ENCODE data around the gene CDKAL1. TPM values are rescaled to one million over a fixed set of nuclear protein-coding genes. Genes with fewer than 3 reads are reported as not detected.
A peak's percentile ranks its signal among the peaks of the same experiment; 100 is the strongest.

Gene CDKAL1
- total RNA-seq, 1 experiment from 2014 or later: 16.1 TPM

DNA sequence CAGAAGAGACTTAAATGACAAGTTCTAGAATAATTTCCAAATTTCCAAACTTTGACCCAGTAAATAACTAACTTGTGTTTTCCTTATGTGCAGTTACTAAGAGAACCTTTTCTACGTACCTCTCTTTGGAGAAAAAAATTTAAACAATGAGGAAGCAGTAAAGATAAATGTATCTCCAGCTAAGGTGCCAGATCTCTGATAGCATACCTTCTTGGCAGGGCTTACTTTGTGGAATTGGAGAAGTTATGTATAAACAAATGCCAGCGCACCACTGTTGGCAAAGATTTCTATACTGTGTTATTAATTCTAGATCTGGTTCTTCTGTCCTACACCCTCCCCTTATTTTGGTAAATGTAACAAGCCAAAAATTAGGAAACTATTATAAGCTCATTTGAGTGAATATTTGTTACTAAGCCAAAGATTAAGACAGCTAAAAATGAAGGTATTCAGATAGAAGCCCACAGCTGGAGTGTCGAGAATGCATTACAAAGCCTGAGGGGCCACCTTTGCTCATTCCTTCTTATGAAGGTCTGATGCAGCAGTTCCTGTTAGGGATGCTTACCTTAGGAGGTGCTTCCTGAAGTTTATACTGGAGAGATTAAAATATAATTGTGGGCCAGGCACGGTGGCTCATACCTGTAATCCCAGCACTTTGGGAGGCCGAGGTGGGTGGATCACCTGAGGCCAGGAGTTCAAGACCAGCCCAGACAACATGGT is 686.2 kb downstream of the CDKAL1 start:
- DNase-seq: peak; percentile 63 to 98
- peaks cover 8% of the 10 kb centered on the region for H3K9me3 ChIP-seq (ENCODE audit: insufficient read depth, low read depth)
- H3F3A ChIP-seq (ENCODE audit: insufficient read depth, low read depth): peaks cover 31% of the 10 kb centered on the region
- POLR2A ChIA-PET (ENCODE audit: unreplicated experiment): interaction anchor here (0.5 to 1.0 kb wide), 7 partner anchors 109 to 1251 kb away, joined by 3 to 10 read pairs (median 3); partner anchors contain the start of gene SOX4
- H4K20me1 ChIP-seq (ENCODE audit: insufficient read depth): no peaks in the 10 kb centered on the region
- intact Hi-C loops (cut with micrococcal nuclease; ENCODE audit: unreplicated experiment): loop anchor here (1.0 to 5.0 kb wide), 8 partner anchors 57 to 1606 kb away; no protein-coding TSS in a partner anchor
- peak overlapping the region; percentile 58 for H3K4me2 ChIP-seq
- no peak overlapping the region for H2AFZ ChIP-seq
- H3K9me2 ChIP-seq (ENCODE audit: insufficient read depth): no peaks in the 10 kb centered on the region
- peak overlapping the region; percentile 95 for H3K27ac ChIP-seq
- CTCF ChIA-PET: interaction anchor here (0.6 to 0.9 kb wide), 2 partner anchors 226 to 369 kb away, joined by 3 read pairs; no protein-coding TSS in a partner anchor
- H3K27me3 ChIP-seq (ENCODE audit: insufficient read depth, low read depth): no peaks in the 10 kb centered on the region
- H3K4me1 ChIP-seq (replicated peaks; ENCODE audit: insufficient read depth): peaks cover 30% of the 10 kb centered on the region
- H3K4me3 ChIP-seq: peak overlapping the region; percentile 28; the same call in 1 of the 2 replicates
- no TSS peak for BruUV-seq (replicated peaks)
- no peaks in the 10 kb centered on the region for H3K79me2 ChIP-seq (ENCODE audit: low read depth)
- TF ChIP-seq EZH2 (IDR thresholded peaks at IDR 0.05; ENCODE audit: low read depth): no peak
- TF ChIP-seq, protein P1, sequence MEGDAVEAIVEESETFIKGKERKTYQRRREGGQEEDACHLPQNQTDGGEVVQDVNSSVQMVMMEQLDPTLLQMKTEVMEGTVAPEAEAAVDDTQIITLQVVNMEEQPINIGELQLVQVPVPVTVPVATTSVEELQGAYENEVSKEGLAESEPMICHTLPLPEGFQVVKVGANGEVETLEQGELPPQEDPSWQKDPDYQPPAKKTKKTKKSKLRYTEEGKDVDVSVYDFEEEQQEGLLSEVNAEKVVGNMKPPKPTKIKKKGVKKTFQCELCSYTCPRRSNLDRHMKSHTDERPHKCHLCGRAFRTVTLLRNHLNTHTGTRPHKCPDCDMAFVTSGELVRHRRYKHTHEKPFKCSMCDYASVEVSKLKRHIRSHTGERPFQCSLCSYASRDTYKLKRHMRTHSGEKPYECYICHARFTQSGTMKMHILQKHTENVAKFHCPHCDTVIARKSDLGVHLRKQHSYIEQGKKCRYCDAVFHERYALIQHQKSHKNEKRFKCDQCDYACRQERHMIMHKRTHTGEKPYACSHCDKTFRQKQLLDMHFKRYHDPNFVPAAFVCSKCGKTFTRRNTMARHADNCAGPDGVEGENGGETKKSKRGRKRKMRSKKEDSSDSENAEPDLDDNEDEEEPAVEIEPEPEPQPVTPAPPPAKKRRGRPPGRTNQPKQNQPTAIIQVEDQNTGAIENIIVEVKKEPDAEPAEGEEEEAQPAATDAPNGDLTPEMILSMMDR (conservative IDR thresholded peaks at IDR 0.05): no peak
- no peaks in the 10 kb centered on the region for H3K36me3 ChIP-seq (ENCODE audit: low read depth)

DNA sequence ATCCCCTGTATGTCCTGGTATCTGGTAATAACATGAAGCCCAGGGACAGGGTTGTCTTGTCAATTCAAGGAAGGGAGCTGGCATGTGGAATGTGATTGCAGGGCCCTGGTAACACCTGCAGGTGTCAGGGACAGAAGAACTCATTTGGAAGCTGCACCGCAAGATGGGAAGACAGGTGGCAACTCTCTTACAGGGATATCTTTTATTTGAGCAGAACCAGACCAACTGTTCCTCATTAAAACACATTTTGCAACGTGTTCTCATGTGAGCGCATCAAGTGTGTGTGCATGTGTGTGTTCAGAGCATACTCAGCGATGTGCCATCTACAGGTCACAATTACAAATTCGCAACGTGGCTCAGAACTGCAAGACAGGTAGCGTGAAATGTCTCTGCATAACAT is 688.4 kb downstream of the CDKAL1 start:
- TF ChIP-seq EZH2 (IDR thresholded peaks at IDR 0.05; ENCODE audit: low read depth): no peak
- TF ChIP-seq, protein P1 (conservative IDR thresholded peaks at IDR 0.05): no peak
- H3F3A ChIP-seq (ENCODE audit: insufficient read depth, low read depth): peaks cover 31% of the 10 kb centered on the region
- ChIA-PET CTCF (interaction anchor here (0.6 kb wide), 1 partner anchor 692 kb away, joined by 4 read pairs; no protein-coding TSS in a partner anchor), POLR2A (ENCODE audit: unreplicated experiment) (no interaction called here)
- no peaks in the 10 kb centered on the region for H3K9me2 ChIP-seq (ENCODE audit: insufficient read depth)
- H3K4me1 ChIP-seq (replicated peaks; ENCODE audit: insufficient read depth): peaks cover 30% of the 10 kb centered on the region
- H3K79me2 ChIP-seq (ENCODE audit: low read depth): no peaks in the 10 kb centered on the region
- no peak overlapping the region for H3K27ac ChIP-seq
- peaks cover 8% of the 10 kb centered on the region for H3K9me3 ChIP-seq (ENCODE audit: insufficient read depth, low read depth)
- no peak overlapping the region for H2AFZ ChIP-seq
- H3K36me3 ChIP-seq (ENCODE audit: low read depth): no peaks in the 10 kb centered on the region
- H4K20me1 ChIP-seq (ENCODE audit: insufficient read depth): no peaks in the 10 kb centered on the region
- intact Hi-C loops (cut with micrococcal nuclease; ENCODE audit: unreplicated experiment): loop anchor here (5.0 kb wide), 1 partner anchor 160 kb away; no protein-coding TSS in a partner anchor
- H3K4me2 ChIP-seq: no peak overlapping the region
- no peaks in the 10 kb centered on the region for H3K27me3 ChIP-seq (ENCODE audit: insufficient read depth, low read depth)
- BruUV-seq (replicated peaks): no TSS peak
- no peak for DNase-seq
- no peak overlapping the region for H3K4me3 ChIP-seq

DNA sequence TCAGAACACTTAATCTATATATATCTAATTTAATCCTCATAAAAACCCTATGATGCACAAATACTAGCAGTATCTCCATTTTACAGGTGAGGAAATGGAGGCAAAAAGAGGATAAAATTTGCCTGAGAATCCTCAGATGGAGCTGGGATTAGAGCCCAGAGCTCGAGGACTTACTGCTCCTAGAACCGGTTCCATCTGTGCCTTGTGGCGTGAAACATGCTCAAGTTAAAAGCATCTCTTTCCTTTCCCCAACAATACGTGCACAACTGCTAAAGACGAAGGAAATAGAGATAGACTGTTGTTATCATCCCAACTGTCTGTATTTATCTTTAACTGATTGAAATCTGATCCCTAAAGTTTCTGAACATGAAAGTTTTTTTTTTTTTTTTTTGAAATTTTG is 691.7 kb downstream of the CDKAL1 start:
- no peak for DNase-seq
- ChIA-PET CTCF (interaction anchor here (0.6 to 0.7 kb wide), 2 partner anchors 41 to 947 kb away, joined by 3 to 4 read pairs; no protein-coding TSS in a partner anchor), POLR2A (ENCODE audit: unreplicated experiment) (interaction anchor here (0.7 kb wide), 1 partner anchor 21 kb away, joined by 10 read pairs; no protein-coding TSS in a partner anchor)
- no peak overlapping the region for H2AFZ ChIP-seq
- no peak for TF ChIP-seq EZH2 (IDR thresholded peaks at IDR 0.05; ENCODE audit: low read depth)
- TF ChIP-seq, protein P1 (conservative IDR thresholded peaks at IDR 0.05): no peak
- no peaks in the 10 kb centered on the region for H4K20me1 ChIP-seq (ENCODE audit: insufficient read depth)
- H3K9me2 ChIP-seq (ENCODE audit: insufficient read depth): no peaks in the 10 kb centered on the region
- no peak overlapping the region for H3K4me3 ChIP-seq
- BruUV-seq (replicated peaks): no TSS peak
- intact Hi-C loops (cut with micrococcal nuclease; ENCODE audit: unreplicated experiment): no loop called here
- peaks cover 5% of the 10 kb centered on the region for H3K4me1 ChIP-seq (replicated peaks; ENCODE audit: insufficient read depth)
- H3K79me2 ChIP-seq (ENCODE audit: low read depth): no peaks in the 10 kb centered on the region
- H3K27me3 ChIP-seq (ENCODE audit: insufficient read depth, low read depth): no peaks in the 10 kb centered on the region
- no peaks in the 10 kb centered on the region for H3K36me3 ChIP-seq (ENCODE audit: low read depth)
- H3K4me2 ChIP-seq: no peak overlapping the region
- peaks cover 10% of the 10 kb centered on the region; the same call in 1 of the 2 replicates for H3F3A ChIP-seq (ENCODE audit: insufficient read depth, low read depth)
- H3K27ac ChIP-seq: no peak overlapping the region
- no peaks in the 10 kb centered on the region; the same call in 1 of the 2 replicates for H3K9me3 ChIP-seq (ENCODE audit: insufficient read depth, low read depth)
